Dermis microvascular lymphatic vessel endothelial cell (primary cell): ENCODE results near the gene SLC39A11. TPM values are rescaled to one million over a fixed set of nuclear protein-coding genes. Genes with fewer than 3 reads are reported as not detected.
"Not testable (repeated sequence)": the region's sequence is repeated elsewhere in the genome, so short reads cannot be mapped to it uniquely, and the experiment has no call there.

Experiments used
- DNase-seq, 2 donors: peaks; one replicate each; pipeline versions ENCODE4 v3.0.0 to v3.0.0-alpha.2; 2010; ENCODE audit warnings: low read depth in 2 of 2
- total RNA-seq: library from RNA; depleted of rRNA; stranded (reverse); fragments of >200 nt; gene quantifications from 2 replicates; pipeline ENCODE4 v1.2.1, GENCODE V29; 2014

The SLC39A11 gene
- total RNA-seq, 1 donor from 2014 or later = 7.2 TPM

- DNase-seq = no peak
These were observed 253.3 kb downstream of the SLC39A11 start for GRCh38 chr17:72839131-72839725.

GRCh38 chr17:72838581-72838980 lies 253.9 kb downstream of the SLC39A11 start:
- DNase-seq = no peak

- DNase-seq = no peak
These were observed 254.4 kb downstream of the SLC39A11 start for GRCh38 chr17:72838068-72838467.

- DNase-seq = no peak
These were observed 255.2 kb downstream of the SLC39A11 start for GRCh38 chr17:72837335-72837734.

GRCh38 chr17:72833128-72833765 lies 259.2 kb downstream of the SLC39A11 start:
- DNase-seq = no peak

GRCh38 chr17:72832306-72832705 lies 260.2 kb downstream of the SLC39A11 start:
- DNase-seq = no peak

- no peak for DNase-seq
These were observed 262.6 kb downstream of the SLC39A11 start for GRCh38 chr17:72829883-72830282.

- DNase-seq = no peak
These were observed 265.9 kb downstream of the SLC39A11 start for GRCh38 chr17:72826602-72827001.

- DNase-seq = not testable (repeated sequence)
These were observed 266.4 kb downstream of the SLC39A11 start for GRCh38 chr17:72826059-72826458.

- DNase-seq = no peak
These were observed 267.3 kb downstream of the SLC39A11 start for GRCh38 chr17:72825218-72825617.

- DNase-seq = not testable (repeated sequence)
These were observed 268.2 kb downstream of the SLC39A11 start for GRCh38 chr17:72824267-72824666.

- DNase-seq = no peak
These were observed 270.0 kb downstream of the SLC39A11 start for GRCh38 chr17:72822358-72823023.

GRCh38 chr17:72816406-72816805 lies 276.1 kb downstream of the SLC39A11 start:
- DNase-seq = no peak

- DNase-seq = no peak
These were observed 279.0 kb downstream of the SLC39A11 start for GRCh38 chr17:72813481-72813880.

GRCh38 chr17:72812823-72813222 lies 279.7 kb downstream of the SLC39A11 start:
- DNase-seq = no peak

- no peak for DNase-seq
These were observed 280.4 kb downstream of the SLC39A11 start for GRCh38 chr17:72811976-72812687.

- DNase-seq = no peak
These were observed 281.4 kb downstream of the SLC39A11 start for GRCh38 chr17:72810991-72811508.

- DNase-seq = no peak
These were observed 286.5 kb downstream of the SLC39A11 start for GRCh38 chr17:72806011-72806410.

GRCh38 chr17:72804949-72805707 lies 287.4 kb downstream of the SLC39A11 start:
- DNase-seq = no peak

GRCh38 chr17:72802726-72803125 lies 289.8 kb downstream of the SLC39A11 start:
- DNase-seq = no peak

GRCh38 chr17:72797142-72797541 lies 295.3 kb downstream of the SLC39A11 start:
- DNase-seq = no peak
